ENCODE data around the gene S100A6.
A peak's percentile ranks its signal among the peaks of the same experiment; 100 is the strongest.

Gene S100A6

DNA sequence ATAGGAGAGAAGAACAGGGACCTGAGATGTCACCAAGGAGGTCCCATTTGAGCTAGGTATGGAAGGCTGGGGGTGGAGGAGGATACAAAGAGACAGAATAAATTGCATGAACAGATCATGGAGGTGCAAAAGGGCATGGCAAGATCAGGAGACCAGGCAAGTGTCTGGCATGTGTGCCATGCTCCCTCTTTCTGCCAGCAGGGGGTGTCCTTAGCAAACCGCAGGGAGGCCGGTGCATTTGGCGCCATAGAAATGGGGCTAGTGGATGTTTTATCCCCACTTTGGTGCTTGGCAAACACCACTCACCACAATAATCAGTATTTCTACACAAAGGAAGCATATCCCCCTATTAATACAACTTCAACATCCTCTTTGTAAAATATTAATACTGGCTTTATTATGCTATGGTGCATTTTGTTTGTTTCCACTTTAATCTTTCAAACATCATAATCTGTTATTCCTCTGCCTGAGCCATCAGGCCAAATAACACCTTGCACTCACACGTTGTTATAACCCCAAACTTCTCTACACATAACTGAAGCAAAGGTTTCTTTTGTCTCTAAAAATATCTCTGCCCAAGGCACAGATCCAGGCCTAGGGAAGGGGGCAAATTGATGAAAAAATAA is 25.9 kb downstream of the S100A6 start:
- in situ Hi-C loops (cut with HindIII; ENCODE audit: low sequenced_read_pairs) = no loop called here
- TF ChIP-seq, protein P1, sequence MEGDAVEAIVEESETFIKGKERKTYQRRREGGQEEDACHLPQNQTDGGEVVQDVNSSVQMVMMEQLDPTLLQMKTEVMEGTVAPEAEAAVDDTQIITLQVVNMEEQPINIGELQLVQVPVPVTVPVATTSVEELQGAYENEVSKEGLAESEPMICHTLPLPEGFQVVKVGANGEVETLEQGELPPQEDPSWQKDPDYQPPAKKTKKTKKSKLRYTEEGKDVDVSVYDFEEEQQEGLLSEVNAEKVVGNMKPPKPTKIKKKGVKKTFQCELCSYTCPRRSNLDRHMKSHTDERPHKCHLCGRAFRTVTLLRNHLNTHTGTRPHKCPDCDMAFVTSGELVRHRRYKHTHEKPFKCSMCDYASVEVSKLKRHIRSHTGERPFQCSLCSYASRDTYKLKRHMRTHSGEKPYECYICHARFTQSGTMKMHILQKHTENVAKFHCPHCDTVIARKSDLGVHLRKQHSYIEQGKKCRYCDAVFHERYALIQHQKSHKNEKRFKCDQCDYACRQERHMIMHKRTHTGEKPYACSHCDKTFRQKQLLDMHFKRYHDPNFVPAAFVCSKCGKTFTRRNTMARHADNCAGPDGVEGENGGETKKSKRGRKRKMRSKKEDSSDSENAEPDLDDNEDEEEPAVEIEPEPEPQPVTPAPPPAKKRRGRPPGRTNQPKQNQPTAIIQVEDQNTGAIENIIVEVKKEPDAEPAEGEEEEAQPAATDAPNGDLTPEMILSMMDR (IDR thresholded peaks at IDR 0.05; ENCODE audit: low read depth, low read length, missing control alignments) = peak; percentile 60
- H3K4me3 ChIP-seq (ENCODE audit: low read depth, low read length) = no peak overlapping the region
- no peak for DNase-seq (ENCODE audit: low read depth)

DNA sequence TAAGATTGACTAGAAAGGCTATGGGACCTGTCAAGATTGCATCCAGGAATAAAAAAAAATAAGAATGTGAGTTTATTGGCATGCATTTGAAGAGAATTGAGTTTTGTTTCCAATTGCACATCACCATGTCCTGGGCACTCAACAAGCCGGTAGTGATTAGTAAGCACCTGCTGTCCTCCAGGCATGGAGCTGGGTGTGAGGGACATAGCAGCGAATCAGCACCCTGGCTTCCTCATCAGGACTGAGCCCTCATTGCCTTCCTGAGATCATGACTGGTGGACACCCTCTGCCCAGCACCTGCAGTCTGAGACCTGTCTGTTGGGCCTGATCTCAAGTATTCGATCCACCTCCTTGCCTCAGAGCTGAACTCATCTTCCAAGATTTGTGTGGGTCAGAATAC is 26.8 kb downstream of the S100A6 start:
- no peak for DNase-seq (ENCODE audit: low read depth)
- no peak overlapping the region for H3K4me3 ChIP-seq (ENCODE audit: low read depth, low read length)
- in situ Hi-C loops (cut with HindIII; ENCODE audit: low sequenced_read_pairs) = no loop called here
- TF ChIP-seq, protein P1 (IDR thresholded peaks at IDR 0.05; ENCODE audit: low read depth, low read length, missing control alignments) = no peak

DNA sequence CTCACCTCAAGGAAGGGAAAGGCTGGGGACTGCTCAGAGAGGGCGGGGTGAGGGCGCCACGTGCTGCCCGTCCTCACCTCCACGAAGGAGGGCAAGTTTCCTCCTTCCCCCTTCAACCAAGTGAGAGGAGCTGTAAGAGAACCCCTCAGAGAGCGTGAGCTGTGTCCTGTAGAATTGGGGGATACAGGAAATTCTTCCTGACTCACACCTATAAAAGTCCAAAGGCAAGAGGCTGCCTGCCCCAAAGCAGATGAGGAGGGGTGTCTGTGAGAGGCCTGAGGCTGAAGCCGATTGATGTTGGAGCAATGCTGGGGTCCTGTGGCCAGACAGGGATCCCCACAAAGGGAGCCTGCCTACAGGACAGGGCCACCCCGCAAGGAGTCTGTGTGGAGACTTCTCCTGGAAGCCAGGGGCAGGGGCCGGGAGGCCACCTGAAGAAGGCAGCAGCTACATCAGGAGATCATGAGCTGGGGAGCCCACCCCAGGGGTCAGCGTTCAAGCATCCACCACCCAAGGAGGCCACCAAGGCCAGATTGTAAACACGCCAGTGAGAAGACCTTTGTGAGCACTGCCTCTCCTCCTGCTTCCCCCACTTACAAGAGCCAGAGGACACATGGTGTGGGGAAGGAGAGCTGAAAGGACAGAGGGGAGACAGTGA is 27.7 kb downstream of the S100A6 start:
- no peak overlapping the region for H3K4me3 ChIP-seq (ENCODE audit: low read depth, low read length)
- TF ChIP-seq, protein P1 (IDR thresholded peaks at IDR 0.05; ENCODE audit: low read depth, low read length, missing control alignments) = no peak
- in situ Hi-C loops (cut with HindIII; ENCODE audit: low sequenced_read_pairs) = no loop called here
- no peak for DNase-seq (ENCODE audit: low read depth)

DNA sequence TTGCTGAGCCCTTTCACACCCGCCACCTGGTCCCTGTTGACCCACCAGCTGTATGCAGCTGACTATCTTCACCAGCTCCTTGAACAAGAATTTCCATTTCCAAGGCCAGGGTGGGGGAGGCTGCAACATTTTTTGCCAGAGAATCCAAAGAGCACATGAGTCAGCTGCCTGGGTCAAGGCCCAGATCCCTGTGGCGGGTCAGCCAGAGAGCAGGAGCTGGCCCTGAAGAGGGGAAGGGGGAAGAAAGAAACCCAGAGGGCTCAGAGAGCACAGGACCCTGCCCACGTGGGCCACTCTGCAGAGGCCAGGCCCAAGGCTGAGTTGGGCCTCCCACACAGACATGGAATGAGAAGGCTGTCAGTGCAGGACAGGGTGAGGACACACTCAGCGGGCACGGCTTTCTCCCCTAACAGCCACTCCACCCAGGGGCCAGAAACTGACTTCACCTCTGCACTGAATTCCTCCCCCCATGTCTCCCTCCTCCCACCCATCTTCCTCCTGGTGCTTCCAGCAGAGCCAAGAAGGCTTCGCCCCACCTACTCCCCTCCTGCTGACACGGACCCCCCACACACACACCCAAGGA is 28.9 kb downstream of the S100A6 start:
- peak; percentile 41 for DNase-seq (ENCODE audit: low read depth)
- in situ Hi-C loops (cut with HindIII; ENCODE audit: low sequenced_read_pairs) = no loop called here
- TF ChIP-seq, protein P1 (IDR thresholded peaks at IDR 0.05; ENCODE audit: low read depth, low read length, missing control alignments) = no peak
- no peak overlapping the region for H3K4me3 ChIP-seq (ENCODE audit: low read depth, low read length)

DNA sequence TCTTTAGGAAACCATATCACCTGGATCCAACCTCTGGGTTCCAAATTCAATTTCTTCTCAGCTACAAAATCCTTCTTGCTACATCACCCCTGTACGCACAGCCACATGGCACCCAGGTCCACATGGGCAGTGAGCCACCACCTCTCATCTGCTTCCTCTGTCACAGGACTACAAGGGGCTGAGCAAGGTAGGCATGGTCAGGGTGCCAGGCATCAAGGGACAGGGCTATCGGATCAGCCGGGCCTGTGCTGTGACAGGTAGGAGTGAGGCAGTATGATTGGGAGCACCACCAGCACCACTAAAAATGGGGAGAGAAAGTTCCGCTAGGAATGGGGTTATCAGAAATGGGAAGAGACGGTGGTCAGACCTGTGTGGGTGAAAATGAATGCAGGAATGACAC is 29.4 kb downstream of the S100A6 start:
- in situ Hi-C loops (cut with HindIII; ENCODE audit: low sequenced_read_pairs) = no loop called here
- TF ChIP-seq, protein P1 (IDR thresholded peaks at IDR 0.05; ENCODE audit: low read depth, low read length, missing control alignments) = no peak

DNA sequence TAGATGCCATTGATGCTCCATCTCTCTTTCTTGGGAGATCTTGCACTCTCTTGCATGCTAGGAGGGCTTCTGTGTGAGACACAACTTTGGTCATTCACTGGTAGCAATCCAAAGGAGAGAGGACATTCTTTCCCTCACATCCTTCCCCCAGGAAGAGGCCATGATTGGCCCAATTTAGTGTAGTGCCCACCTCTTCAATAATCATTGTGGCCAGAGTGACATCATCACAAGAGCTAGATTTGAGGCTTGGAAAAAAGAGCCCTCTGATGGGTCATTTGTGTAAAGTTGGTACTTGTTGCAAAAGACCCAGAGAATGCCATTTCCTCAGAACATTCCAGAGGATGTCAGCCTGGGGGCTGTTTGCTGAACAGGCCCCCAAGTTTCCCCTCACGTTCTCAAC is 30.2 kb downstream of the S100A6 start:
- no peak overlapping the region for H3K4me3 ChIP-seq (ENCODE audit: low read depth, low read length)
- TF ChIP-seq, protein P1 (IDR thresholded peaks at IDR 0.05; ENCODE audit: low read depth, low read length, missing control alignments) = no peak
- in situ Hi-C loops (cut with HindIII; ENCODE audit: low sequenced_read_pairs) = no loop called here
- DNase-seq (ENCODE audit: low read depth) = no peak

More for the DNA sequence above, 29.4 kb downstream of the S100A6 start:
- no peak for DNase-seq (ENCODE audit: low read depth)
- H3K4me3 ChIP-seq (ENCODE audit: low read depth, low read length) = no peak overlapping the region

All from astrocyte of the cerebellum (primary cell).